Stimulated activated CD4-positive, alpha-beta T cell treated with anti-CD3 and anti-CD28 coated beads, Interleukin-4, amount 100 ng/mL, for 1 hour (primary cell): ENCODE results near the gene ZNF280D.
"Not testable (repeated sequence)": the region's sequence is repeated elsewhere in the genome, so short reads cannot be mapped to it uniquely, and the experiment has no call there.

Experiments used
- DNase-seq: peaks from one replicate; pipeline ENCODE4 v3.0.0-alpha.2; 2020

Gene ZNF280D

DNA sequence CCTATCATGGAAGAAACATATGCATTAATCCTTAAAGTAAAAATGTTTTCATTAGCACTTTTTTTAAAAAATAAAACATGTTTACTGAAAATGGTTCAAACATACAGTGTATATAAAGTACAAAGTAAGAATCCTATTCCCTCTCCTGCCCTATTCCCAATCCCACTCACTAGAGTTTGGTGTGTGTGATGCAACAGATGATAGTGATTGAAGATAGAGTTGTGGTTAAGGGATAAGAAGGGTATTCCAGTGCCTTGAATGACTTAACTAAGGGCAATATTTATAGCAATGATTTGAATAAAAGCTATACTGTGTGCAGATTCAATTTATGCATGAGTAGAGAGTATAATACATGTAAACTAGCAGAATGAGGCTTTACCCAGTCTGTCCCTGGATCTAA, 18.1 kb downstream of the ZNF280D start:
- no peak for DNase-seq

DNA sequence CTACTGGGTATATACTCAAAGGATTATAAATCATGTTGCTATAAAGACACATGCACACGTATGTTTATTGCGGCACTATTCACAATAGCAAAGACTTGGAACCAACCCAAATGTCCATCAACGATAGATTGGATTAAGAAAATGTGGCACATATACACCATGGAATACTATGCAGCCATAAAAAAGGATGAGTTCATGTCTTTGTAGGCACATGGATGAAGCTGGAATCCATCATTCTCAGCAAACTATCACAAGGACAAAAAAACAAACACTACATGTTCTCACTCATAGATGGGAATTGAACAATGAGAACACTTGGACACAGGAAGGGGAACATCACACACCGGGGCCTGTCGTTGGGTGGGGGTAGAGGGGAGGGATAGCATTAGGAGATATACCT, 23.8 kb downstream of the ZNF280D start:
- DNase-seq, result not testable (repeated sequence)

DNA sequence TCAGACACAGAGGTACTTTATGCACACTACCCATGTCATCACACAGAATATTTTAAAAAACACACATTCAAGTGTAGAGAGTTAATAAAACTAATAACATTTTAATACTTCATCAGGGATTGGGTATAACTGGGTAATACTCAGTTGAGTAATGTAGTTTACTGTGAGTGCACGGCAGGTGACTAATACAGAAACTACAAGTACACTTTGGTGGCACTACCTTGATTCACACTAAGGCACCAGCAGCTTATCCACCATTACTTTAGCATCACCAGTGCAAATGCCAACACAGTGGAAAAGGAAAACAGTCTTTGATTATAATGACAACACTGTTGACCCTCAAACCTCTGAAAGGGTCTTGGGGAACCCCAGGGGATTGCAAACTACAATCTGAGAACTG, 33.6 kb downstream of the ZNF280D start:
- DNase-seq, result no peak

DNA sequence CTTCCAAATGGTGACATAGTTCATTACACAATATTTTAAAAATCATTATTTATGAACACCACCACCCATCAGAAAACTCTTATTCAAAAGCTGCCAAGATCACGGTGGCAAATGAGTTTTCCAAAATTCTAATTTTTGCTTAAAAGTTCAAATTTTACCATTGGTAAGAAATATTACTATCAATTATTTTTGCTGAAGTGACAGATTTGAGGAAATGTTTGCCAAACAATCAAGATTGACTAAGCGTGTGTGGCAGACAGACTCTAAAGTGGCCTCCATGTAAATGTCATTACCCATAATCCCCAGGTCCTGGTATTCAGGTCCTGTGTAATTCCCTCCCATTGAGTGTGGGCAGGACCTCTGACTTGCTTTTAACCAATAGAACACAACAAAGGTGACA, 35.0 kb downstream of the ZNF280D start:
- no peak for DNase-seq

DNA sequence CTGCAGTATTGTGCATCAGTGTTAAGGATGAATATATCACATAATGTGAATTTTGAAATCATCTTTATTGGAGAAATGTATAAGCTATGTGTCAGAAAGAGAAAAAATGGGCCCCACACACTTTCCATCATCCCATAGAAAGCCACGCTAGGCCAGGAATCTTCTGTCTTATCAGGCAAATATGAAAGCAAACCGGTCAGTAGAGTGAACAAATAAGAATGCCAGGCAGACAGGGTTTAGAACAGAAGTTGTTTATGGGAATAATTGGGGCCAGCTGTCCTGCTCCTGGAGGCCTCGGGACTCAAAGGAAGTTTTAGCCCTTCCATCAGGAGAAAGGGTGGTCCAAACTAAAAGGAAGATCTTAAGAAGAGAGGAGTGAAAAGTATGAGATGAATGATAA, 39.5 kb downstream of the ZNF280D start:
- no peak for DNase-seq

DNA sequence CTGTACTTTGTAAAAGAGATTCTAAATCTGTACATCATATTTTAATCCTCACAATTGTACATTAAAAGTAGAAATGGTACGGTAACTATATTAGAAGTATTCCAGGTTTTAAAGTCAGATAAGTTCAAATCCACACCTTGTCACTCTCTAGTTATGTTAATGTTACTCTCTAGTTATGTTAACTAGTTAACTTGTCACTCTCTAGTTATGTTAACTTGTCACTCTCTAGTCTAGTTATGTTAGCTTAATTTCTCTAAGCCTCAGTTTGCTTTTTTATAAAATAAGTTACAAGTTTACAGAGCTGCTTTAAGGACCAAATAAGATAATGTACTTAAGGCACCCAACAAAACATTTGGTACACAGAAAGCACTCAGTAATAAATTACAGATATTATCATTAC, 42.6 kb downstream of the ZNF280D start:
- no peak for DNase-seq

DNA sequence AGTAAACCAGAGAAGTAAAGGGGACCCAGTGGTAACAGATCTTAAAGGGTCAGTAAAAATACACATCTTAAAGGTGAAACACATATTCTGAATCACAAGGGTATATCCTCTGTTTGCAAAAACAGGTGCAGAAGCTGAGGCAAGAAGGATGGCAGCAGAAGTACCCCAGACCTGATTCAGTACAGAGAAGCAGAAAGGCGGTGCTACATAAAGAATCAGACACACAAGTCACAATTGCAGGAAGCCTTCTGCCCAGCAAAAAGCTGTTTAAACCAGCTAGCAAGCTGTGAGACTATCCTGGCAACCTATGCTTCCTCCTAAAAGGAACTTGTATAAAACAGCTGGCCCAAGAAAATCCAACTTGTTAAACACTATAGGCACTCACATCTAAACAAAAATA, 49.4 kb downstream of the ZNF280D start:
- no peak for DNase-seq

DNA sequence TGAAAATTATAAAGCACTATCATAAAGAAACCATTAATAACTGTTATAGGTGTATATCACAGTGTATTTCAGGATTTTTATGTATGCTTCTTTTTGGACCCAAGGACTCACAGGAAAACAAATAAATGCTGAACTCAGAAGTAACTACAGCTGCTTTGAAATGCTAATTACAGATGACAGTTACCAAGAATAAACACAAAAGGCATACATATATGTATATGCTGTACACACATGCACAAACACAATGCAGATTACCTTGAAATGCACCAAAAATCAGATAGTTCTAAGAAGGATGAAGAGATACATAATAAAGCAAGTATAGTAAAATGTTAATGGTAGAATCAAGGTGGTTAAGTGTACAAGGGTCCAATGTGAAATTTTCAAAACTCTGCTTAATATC, 52.2 kb downstream of the ZNF280D start:
- DNase-seq, result no peak

DNA sequence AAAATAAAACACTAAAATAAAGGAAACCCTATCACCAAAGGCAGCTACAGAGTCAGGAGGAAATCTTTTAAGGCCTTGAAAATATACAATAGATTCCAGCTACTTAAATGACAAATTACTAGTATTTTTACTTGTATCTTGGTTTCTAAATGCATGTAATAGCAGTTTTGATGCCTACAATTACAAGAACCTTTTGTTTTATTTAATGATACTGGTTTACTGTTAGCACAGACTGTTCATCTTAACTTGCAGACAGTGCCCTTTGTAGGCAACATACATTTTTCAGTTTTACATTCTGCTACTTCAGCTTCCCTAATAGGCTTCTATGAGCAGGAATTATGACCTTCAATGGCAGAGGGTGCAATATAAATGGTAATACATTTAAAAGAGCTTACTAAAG, 54.1 kb downstream of the ZNF280D start:
- no peak for DNase-seq

DNA sequence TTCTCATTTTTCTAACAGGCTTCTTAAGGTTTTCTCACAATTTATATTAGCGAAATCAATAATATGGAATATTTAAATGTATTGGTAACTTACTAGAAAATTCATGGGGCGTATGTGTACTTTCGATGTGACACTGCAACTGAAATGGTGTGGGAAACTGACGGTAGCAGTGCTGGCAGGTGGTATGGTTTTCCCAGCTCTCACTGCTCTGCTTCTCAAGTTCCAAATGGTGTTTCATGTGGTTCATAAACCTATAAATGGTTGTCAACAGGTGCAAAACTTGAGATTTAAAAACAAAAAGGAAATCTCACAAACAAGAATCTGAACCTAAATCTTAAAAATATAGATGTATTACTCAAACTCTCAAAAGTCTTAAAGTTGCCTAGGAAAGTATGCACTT, 54.7 kb downstream of the ZNF280D start:
- no peak for DNase-seq

DNA sequence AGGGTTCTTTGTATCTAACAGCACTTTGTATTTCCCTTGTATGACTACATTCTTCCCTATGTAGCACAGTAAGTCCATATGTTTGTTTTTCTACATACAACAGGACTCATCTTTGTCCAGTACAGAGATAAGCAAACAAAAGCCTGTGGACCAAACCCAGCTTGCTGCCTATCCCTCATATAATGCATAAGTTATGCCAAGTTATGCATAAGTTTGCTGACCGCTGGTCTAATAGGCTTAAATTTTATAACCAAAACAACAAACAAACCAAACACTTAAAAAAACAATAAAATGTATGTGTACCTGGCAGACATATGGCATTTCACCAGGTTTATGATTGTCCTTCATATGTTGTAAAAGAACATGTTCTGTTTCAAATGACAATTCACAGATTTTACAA, 56.0 kb downstream of the ZNF280D start:
- DNase-seq, result no peak

DNA sequence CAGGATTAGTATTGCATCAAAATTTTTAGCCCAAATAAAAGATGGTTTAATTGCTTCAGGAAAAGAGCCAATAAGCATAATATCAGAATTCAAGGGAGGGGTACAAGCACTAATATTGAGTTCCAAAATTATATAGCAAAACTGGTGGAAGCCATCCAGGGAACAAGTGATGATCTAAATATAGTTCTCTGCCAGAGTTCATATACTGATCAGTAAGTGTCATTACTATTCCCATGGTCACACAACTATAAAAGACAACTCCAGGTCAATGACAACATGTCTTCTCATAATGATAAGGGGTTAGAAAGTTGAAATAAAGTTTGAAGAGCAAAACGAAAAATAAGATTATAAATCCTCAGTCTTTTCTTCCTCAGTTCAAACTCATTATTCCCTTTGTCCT, 57.4 kb downstream of the ZNF280D start:
- no peak for DNase-seq

DNA sequence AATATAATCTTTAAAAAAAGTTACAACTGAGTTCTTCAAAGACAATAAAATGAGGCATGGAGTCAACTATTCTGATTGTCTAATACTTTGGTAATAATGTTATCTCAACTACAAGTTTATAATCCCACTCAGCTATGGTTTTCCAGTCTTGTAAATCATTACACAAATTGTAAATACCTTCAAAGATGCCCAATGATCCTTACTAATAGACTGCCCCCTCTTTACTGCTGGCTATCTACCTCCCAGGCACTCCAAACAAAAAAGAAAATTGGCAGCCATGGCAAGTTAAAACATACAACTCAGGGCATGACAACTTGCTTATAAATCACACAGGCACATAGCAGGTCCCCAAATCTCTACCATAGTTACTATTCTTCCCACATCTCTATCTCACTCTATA, 58.5 kb downstream of the ZNF280D start:
- DNase-seq, result no peak

DNA sequence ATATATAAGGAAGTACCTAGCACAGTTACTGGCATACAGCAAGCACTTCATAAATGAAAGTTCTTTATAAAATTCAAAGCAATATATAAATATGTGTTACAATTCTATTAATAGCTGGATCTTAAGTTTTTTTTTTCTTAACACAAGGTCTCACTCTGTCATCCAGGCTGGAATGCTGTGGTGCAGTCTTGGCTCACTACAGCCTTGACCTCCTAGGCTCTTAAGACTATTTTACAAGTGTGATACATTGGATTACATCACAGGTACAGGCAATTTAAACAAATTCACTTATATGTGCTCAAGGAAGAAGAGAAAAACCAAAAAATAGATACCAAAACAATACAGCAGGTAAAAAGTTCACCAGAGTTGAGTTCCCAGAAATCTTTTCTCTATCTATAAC, 60.6 kb downstream of the ZNF280D start:
- no peak for DNase-seq

DNA sequence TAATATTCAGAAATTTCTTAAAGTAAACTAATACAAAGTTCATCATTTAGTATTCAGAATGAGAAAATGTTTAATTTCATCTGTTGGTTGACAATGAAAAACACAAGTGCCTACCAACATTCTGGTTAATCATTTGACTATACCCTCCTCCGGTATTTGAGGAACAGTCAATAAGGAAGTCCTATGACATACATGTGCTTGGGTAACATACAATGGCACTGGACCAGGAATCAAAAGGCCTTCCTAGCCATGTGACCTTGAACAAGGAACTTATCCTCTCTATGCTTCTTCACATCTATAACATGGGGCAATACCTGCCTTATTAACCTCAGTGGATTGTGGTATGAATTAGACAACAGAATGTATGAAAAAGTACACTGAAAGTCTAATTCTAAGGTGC, 65.8 kb downstream of the ZNF280D start:
- DNase-seq, result no peak

DNA sequence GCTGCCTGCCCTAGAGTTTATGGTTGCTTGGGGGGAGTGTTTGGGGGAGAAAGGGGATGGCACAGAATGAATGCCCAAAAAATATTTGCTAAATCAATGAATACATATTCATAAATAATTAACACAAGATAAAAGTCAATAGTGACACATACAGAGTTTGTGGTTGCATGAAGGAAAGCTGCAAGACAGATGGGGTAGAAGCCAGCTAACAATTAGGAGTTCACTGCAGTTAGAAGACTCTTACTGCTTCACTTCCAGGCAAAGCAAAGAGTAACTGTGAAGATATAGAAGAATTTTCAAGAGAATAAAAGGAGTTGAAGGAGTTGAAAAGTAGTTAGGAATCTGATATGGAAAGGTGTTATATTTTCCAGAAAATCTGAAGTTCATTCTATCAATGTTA, 72.4 kb downstream of the ZNF280D start:
- no peak for DNase-seq

DNA sequence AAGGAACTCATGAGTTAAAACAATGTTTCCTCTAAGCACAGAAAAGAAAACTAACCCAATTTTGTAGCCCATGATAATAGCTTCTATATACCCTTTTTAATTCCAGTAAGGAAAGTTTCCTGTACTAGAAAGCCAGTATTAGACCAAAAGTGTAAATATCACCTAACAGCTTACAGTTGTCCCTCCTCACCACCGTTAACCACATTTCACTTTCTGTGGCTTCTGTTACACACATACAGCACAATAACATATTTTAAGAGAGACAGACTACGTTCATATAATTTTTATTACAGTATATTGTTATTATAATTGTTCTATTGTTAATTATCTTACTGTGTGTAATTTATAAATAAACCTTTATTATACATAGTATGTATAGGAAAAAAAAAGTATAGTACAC, 74.1 kb downstream of the ZNF280D start:
- no peak for DNase-seq

DNA sequence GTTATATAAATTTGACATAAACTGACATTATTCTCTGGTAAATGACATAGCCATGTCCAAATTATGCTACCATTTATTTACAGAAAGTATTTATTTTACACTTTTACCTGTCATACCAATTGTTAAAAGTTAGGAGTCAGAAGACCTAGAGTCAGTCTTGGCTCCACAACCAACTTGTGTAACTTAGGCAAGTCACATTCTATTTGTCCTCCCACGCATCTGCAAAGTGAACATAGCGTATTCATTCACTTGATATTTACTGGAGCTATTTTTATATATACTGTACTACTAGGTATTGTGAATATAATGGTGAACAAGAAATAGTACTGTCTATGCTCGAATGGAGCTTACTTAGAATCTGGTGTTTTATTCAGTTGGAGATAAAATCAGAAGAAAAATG, 78.7 kb downstream of the ZNF280D start:
- no peak for DNase-seq

DNA sequence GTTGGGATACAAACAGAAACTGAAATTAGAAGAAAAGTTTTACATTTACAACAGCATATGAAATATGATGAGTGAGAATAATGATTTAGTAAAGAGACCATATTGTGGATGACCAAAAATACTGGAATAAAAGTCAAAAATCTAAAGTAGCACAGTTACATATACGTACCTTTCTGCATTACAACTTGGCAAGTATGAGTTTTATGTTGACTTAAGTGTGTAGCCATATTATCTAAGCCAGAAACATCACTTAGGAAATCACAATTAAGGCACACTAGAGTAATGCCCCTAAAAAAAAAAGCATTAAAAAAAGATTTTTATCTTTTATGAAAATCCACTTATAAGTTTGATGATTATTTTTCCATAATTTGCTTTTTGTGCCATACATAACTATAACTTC, 79.1 kb downstream of the ZNF280D start:
- DNase-seq, result no peak

DNA sequence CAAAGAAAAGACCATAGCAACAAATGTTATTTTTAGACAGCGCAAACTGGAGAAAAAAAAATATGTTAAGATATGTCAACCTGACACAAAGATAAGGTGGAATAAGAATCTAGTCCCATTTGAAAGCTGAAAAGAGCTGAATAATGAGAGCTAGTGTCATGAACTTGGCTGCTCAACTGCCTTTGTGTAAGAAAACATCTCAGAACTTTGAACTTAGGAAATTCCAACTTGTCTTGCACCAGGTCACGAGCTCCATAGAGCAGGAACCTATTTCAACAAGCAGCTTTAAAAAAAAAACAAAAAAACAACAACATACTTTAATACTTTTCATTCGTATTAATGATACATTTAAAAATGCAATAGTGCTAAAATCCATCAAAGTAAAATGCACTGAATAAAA, 79.5 kb downstream of the ZNF280D start:
- DNase-seq, result no peak

DNA sequence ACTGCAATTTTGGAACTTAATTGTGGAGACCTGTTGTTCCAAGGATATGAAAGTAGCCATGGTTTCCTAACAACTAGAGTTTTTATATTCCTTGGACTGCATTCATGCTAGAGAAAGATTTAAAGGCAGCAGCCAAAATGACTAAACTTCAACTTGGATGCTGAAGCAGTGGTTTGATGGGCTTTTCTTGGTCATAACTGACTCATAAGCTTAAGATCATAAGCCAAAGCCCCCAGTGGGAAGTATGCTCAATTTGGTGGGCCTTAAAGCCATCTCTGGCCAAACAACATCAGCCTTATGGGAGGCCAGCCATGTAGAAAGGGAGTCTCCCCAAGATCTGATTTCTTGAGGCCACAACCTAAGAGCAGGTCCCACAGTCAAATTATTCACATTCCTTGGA, 80.2 kb downstream of the ZNF280D start:
- DNase-seq, result no peak

DNA sequence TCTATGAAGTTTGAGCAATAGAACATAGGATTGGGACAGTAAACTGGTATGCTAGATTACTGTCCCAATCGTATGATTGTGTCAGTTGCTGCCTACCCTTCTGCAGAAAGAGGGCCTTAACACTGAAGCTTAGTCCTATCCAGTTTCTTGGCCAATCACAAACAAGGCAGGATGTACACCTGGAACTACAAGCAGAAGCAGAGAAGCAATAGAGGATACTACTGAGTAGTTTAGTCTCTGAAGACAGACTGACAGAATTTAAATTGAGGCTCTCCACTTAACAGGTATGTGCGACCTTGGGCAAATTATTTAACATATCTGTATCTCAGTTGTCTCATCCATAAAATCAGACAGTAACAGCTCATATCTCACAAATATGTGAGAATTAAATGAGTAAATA, 85.0 kb downstream of the ZNF280D start:
- no peak for DNase-seq

DNA sequence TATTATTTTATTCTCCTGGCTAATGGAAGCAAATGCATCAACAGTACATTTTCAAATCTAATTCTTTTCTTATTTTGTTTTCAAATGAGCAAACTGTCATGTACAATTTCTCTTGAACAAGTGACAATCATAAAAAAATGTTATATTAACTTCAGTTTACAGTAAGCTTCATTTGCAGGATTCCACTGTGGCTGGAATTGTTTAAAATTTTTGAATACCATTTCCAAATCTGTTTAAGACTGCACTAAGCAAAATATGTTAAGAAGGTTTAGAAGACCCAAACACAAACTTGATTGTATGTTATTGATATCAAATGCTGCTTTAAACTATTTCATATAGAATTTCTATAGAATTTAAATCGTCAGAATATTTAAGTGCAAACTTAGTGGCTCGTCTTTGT, 92.8 kb downstream of the ZNF280D start:
- DNase-seq, result no peak

DNA sequence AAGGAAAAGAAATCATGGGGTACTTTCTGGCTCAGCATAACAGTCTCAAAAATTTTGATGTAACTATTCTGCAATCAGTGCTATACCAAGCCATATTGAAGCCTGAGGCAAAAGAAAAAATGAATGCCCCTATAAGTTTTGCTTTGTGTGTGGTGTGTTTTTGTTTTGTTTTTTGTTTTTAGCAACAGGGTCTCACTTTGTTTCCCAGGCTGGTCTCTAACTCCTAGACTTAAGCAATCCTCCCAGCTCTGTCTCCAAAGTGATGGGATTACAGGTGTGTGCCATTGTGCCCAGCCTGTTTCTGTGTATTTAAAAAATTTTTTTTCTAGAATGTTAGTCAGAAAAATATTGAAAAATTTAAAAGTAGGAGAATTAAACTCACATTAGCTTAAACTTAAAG, 93.2 kb downstream of the ZNF280D start:
- DNase-seq, result no peak

DNA sequence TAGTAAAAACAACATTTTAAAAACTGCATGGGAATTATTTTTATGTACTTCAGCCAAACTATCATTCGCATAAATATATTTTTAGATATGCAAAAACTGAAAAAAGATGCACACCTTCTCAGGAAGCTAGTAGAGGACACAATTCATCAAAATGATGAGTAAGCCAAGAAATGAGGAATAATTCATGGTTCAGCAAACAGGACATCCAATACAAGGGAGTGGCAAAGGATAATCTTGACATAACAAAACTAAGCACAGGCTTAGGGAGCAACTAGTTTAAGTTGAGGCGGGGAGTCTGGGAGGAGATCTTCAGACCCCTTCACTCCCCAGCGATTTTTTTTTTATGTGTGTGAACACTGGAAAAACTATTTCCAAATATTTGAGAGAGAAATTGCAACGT, 93.7 kb downstream of the ZNF280D start:
- no peak for DNase-seq

DNA sequence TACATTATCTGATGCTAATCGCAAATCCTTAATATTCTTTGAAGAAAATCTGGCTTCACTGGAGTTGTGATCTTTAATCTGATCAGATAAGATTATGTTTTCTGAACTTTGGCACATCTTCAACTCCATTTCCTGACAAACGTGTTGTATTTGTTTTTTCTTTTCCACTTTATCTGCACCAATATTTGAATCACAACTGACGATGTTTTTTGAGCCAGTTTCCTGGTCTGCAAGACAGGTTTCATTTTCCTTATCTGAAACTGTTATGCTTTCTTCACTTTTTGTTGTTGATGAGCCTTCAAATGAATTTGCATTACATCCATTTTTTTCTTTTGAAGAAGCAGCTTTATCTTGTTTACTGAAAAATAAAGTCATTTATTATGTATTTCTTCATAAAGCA, 101.5 kb downstream of the ZNF280D start:
- DNase-seq, result no peak
